H9 (cell line): ENCODE data around the gene AMOTL1. TPM values are rescaled to one million over a fixed set of nuclear protein-coding genes. Genes with fewer than 3 reads are reported as not detected.

Source experiments
- DNase-seq: peaks from one replicate; pipeline ENCODE4 v3.0.0-alpha.2; 2017
- H2AFZ ChIP-seq: one replicate; pipeline ENCODE4 v1.6.1; 2013; ENCODE audit warnings: mild to moderate bottlenecking, low read length, control low read depth, moderate library complexity
- H2AK5ac ChIP-seq: 2 replicates; pipeline ENCODE4 v1.6.1; 2013; ENCODE audit warnings: low read length, control low read depth, mixed read lengths; ENCODE audit not compliant: insufficient read length
- H2BK120ac ChIP-seq: one replicate; pipeline ENCODE4 v1.6.1; 2013; ENCODE audit warnings: low read depth, mild to moderate bottlenecking, low read length, control low read depth, inconsistent platforms; ENCODE audit not compliant: poor library complexity, severe bottlenecking
- H2BK12ac ChIP-seq: 2 replicates; pipeline ENCODE4 v1.6.1; 2013; ENCODE audit warnings: low read length, control low read depth, mixed read lengths, low read depth; ENCODE audit not compliant: insufficient read length
- H2BK15ac ChIP-seq: 2 replicates; pipeline ENCODE4 v1.6.1; 2013; ENCODE audit warnings: low read depth, low read length, control low read depth
- H2BK20ac ChIP-seq: one replicate; pipeline ENCODE4 v1.6.1; 2013; ENCODE audit warnings: low read depth, mild to moderate bottlenecking, low read length, control low read depth, inconsistent platforms; ENCODE audit not compliant: poor library complexity, severe bottlenecking
- H2BK5ac ChIP-seq: 2 replicates; pipeline ENCODE4 v1.6.1; 2013; ENCODE audit warnings: low read length, control low read depth, mixed read lengths; ENCODE audit not compliant: insufficient read length
- H3K14ac ChIP-seq: 2 replicates; pipeline ENCODE4 v1.6.1; 2013; ENCODE audit warnings: low read length, control low read depth; ENCODE audit not compliant: insufficient read depth
- H3K18ac ChIP-seq: 2 replicates; pipeline ENCODE4 v1.6.1; 2013; ENCODE audit warnings: low read depth, mild to moderate bottlenecking, mixed read lengths, low read length, control low read depth; ENCODE audit not compliant: insufficient read length
- H3K23ac ChIP-seq: 2 replicates; pipeline ENCODE4 v1.6.1; 2013; ENCODE audit warnings: low read length, control low read depth, mixed read lengths, low read depth; ENCODE audit not compliant: insufficient read length
- H3K23me2 ChIP-seq: 2 replicates; pipeline ENCODE4 v1.6.1; 2013; ENCODE audit warnings: low read depth, mild to moderate bottlenecking, mixed read lengths, low read length, control low read depth; ENCODE audit not compliant: insufficient read length, poor library complexity, severe bottlenecking
- H3K27ac ChIP-seq: 2 replicates; pipeline ENCODE4 v1.5.1; 2013; ENCODE audit warnings: low read length, control low read depth, mixed read lengths, low read depth; ENCODE audit not compliant: insufficient read length
- H3K27me3 ChIP-seq: 2 replicates; pipeline ENCODE4 v1.6.1; 2013; ENCODE audit warnings: low read length, control low read depth, inconsistent platforms; ENCODE audit not compliant: insufficient read depth
- H3K4ac ChIP-seq: 2 replicates; pipeline ENCODE4 v1.6.1; 2013; ENCODE audit warnings: low read depth, mild to moderate bottlenecking, control low read depth, inconsistent platforms, low read length, moderate library complexity
- H3K4me1 ChIP-seq: 2 replicates; pipeline ENCODE4 v1.6.1; 2013; ENCODE audit warnings: low read length, control low read depth, inconsistent platforms; ENCODE audit not compliant: insufficient read depth
- H3K4me2 ChIP-seq: 2 replicates; pipeline ENCODE4 v1.6.1; 2013; ENCODE audit warnings: low read length, control low read depth, mixed read lengths; ENCODE audit not compliant: insufficient read length, insufficient read depth
- H3K56ac ChIP-seq: 2 replicates; pipeline ENCODE4 v1.6.1; 2013; ENCODE audit warnings: low read depth, mild to moderate bottlenecking, mixed read lengths, low read length, control low read depth; ENCODE audit not compliant: insufficient read length
- H3K79me1 ChIP-seq: 2 replicates; pipeline ENCODE4 v1.6.1; 2013; ENCODE audit warnings: low read depth, mild to moderate bottlenecking, moderate library complexity, low read length, control low read depth, inconsistent platforms; ENCODE audit not compliant: insufficient read depth, poor library complexity, severe bottlenecking
- H3K79me2 ChIP-seq: 2 replicates; pipeline ENCODE4 v1.6.1; 2013; ENCODE audit warnings: low read length, control low read depth, inconsistent platforms; ENCODE audit not compliant: insufficient read depth
- H3K9ac ChIP-seq: 2 replicates; pipeline ENCODE4 v1.6.1; 2013; ENCODE audit warnings: low read length, control low read depth, mixed read lengths; ENCODE audit not compliant: insufficient read length; ENCODE audit errors: extremely low read depth
- H3K9me3 ChIP-seq: one replicate; pipeline ENCODE4 v1.6.1; 2013; ENCODE audit warnings: low read depth, low read length, inconsistent platforms; ENCODE audit not compliant: control insufficient read depth
- H3T11ph ChIP-seq: one replicate; pipeline ENCODE4 v1.6.1; 2013; ENCODE audit warnings: mild to moderate bottlenecking, low read length, control low read depth, inconsistent platforms
- H4K20me1 ChIP-seq: one replicate; pipeline ENCODE4 v1.6.1; 2013; ENCODE audit not compliant: control insufficient read depth, insufficient read length, insufficient read depth
- H4K5ac ChIP-seq: 2 replicates; pipeline ENCODE4 v1.6.1; 2013; ENCODE audit warnings: low read depth, mild to moderate bottlenecking, mixed read lengths, low read length, control low read depth; ENCODE audit not compliant: insufficient read length
- H4K8ac ChIP-seq: replicated peaks from 2 replicates; pipeline ENCODE4 v1.6.1; 2013; ENCODE audit warnings: low read length, control low read depth, mixed read lengths, low read depth; ENCODE audit not compliant: insufficient read length
- H4K91ac ChIP-seq: 2 replicates; pipeline ENCODE4 v1.6.1; 2013; ENCODE audit warnings: low read depth, mild to moderate bottlenecking, moderate library complexity, mixed read lengths, low read length, control low read depth; ENCODE audit not compliant: insufficient read length
- H3K27ac Mint-ChIP-seq, 3 experiments: 2 replicates in 2 of 3; 3 replicates in 1 of 3; pipeline ENCODE4 v1.8.0; 2020 to 2021; ENCODE audit warnings: mixed read lengths in 3 of 3, mild to moderate bottlenecking in 1 of 3, moderate library complexity in 1 of 3
- H3K27me3 Mint-ChIP-seq: 2 replicates; pipeline ENCODE4 v1.8.0; 2021; ENCODE audit warnings: low read depth, mild to moderate bottlenecking, moderate library complexity, mixed read lengths
- H3K36me3 Mint-ChIP-seq, 3 experiments: 2 replicates in 2 of 3; 3 replicates in 1 of 3; pipeline ENCODE4 v1.8.0; 2020 to 2021; ENCODE audit warnings: low read depth in 3 of 3, mixed read lengths in 3 of 3; ENCODE audit not compliant: insufficient read depth in 1 of 3
- H3K4me1 Mint-ChIP-seq, 2 experiments: 2 replicates each; pipeline ENCODE4 v1.8.0; 2020; ENCODE audit warnings: mixed read lengths in 2 of 2
- H3K4me3 Mint-ChIP-seq, 2 experiments: 2 replicates in 1 of 2; 3 replicates in 1 of 2; pipeline ENCODE4 v1.8.0; 2020 to 2021; ENCODE audit warnings: mild to moderate bottlenecking in 2 of 2, mixed read lengths in 2 of 2, moderate library complexity in 1 of 2
- H3K9me3 Mint-ChIP-seq, 2 experiments: 2 replicates in 1 of 2; 3 replicates in 1 of 2; pipeline ENCODE4 v1.8.0; 2020; ENCODE audit warnings: mild to moderate bottlenecking in 2 of 2, mixed read lengths in 2 of 2, moderate library complexity in 1 of 2
- WGBS: extraction: QIAGEN DNeasy Blood & Tissue Kit; methylation state at CpG from one replicate; pipeline ENCODE4 v1.1.7; 2013; ENCODE audit warnings: missing lambda C conversion rate, low lambda C conversion rate, mixed read lengths; ENCODE audit not compliant: insufficient read length; ENCODE audit errors: extremely low coverage; 5-methylcytosine and 5-hydroxymethylcytosine counted together
- total RNA-seq: library from RNA; stranded (reverse); gene quantifications from 2 replicates; pipeline ENCODE4 v1.2.1, GENCODE V29; 2021
- TF ChIP-seq, protein P1 (sequence below): fragments of 200-600 bp; sonication (generic); conservative IDR thresholded peaks from 3 replicates; pipeline ENCODE4 v1.8.0; 2021; ENCODE audit warnings: antibody characterized with exemption, mild to moderate bottlenecking

AMOTL1 gene
- total RNA-seq, 1 experiment from 2014 or later = 18.5 TPM

DNA sequence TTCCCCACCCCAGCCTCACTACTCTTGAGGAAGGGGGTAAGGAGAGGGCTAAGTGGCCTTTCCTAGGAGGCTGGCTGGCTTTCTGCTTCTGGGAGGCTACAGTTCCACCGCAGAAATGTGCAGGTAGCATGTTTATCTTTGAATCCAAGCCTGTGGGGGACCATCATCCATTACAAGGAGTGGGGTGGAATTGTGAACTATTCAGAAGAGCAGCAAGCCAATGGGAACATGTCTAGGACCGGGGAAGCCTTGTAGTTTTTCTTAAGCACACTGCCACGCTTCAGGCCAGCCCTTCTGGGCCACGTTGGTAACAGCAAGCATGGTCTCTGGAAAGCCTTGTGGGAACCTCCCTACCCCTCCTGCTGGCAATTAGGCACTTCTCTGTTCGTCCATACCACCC is 100.3 kb downstream of the AMOTL1 start:
- Histone ChIP-seq H2BK120ac (no peak overlapping the region), H4K5ac (no peak overlapping the region), H3K4ac (no peak overlapping the region), H2BK5ac (no peak overlapping the region), H3K27me3 (no peaks in the 10 kb centered on the region), H2BK12ac (no peak overlapping the region), H3K79me1 (no peaks in the 10 kb centered on the region), H3K23ac (no peak overlapping the region), H4K20me1 (peaks cover 2% of the 10 kb centered on the region), H3K9me3 (no peaks in the 10 kb centered on the region), H3K18ac (no peak overlapping the region), H3K14ac (no peak overlapping the region), H2BK20ac (no peak overlapping the region), H3T11ph (no peak overlapping the region), H4K8ac (no peak overlapping the region), H4K91ac (no peak overlapping the region), H3K9ac (no peak overlapping the region), H3K79me2 (no peaks in the 10 kb centered on the region), H3K23me2 (no peaks in the 10 kb centered on the region), H3K27ac (no peak overlapping the region), H2BK15ac (no peak overlapping the region), H3K4me1 (peaks cover 4% of the 10 kb centered on the region; the same call in 1 of the 2 replicates), H2AK5ac (no peak overlapping the region), H3K56ac (no peak overlapping the region), H3K4me2 (no peak overlapping the region), H2AFZ (no peak overlapping the region)
- H3K27me3 Mint-ChIP-seq = no peaks in the 10 kb centered on the region
- H3K27ac Mint-ChIP-seq = no peak overlapping the region
- H3K4me3 Mint-ChIP-seq = no peak overlapping the region
- TF ChIP-seq, protein P1, sequence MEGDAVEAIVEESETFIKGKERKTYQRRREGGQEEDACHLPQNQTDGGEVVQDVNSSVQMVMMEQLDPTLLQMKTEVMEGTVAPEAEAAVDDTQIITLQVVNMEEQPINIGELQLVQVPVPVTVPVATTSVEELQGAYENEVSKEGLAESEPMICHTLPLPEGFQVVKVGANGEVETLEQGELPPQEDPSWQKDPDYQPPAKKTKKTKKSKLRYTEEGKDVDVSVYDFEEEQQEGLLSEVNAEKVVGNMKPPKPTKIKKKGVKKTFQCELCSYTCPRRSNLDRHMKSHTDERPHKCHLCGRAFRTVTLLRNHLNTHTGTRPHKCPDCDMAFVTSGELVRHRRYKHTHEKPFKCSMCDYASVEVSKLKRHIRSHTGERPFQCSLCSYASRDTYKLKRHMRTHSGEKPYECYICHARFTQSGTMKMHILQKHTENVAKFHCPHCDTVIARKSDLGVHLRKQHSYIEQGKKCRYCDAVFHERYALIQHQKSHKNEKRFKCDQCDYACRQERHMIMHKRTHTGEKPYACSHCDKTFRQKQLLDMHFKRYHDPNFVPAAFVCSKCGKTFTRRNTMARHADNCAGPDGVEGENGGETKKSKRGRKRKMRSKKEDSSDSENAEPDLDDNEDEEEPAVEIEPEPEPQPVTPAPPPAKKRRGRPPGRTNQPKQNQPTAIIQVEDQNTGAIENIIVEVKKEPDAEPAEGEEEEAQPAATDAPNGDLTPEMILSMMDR = no peak; the same call in 2 of the 3 replicates
- H3K9me3 Mint-ChIP-seq = no peaks in the 10 kb centered on the region
- DNase-seq = no peak
- WGBS = no CpG with 5 or more reads among the region's 5 CpGs
- H3K4me1 Mint-ChIP-seq = peaks cover 22 to 29% of the 10 kb centered on the region in 2 experiments
- peaks cover 37 to 57% (median 42%) of the 10 kb centered on the region in 3 experiments for H3K36me3 Mint-ChIP-seq
